WTC11 (cell line): ENCODE data around the gene HDLBP. TPM values are rescaled to one million over a fixed set of nuclear protein-coding genes. Genes with fewer than 3 reads are reported as not detected.
A peak's percentile ranks its signal among the peaks of the same experiment; 100 is the strongest.

Experiments
- ATAC-seq: fragments of 200-7000 bp; cut with Tn5 transposase; 2 replicates; pipeline ENCODE4 v1.10.0; 2021; ENCODE audit warnings: mild to moderate bottlenecking, moderate library complexity
- CTCF ChIA-PET: fragments of 300-600 bp; sonication (Branson Sonifier 250); formaldehyde crosslinking; loops from one replicate; lab custom pipeline; 2021; ENCODE audit warnings: antibody characterized with exemption; lab: Charles Lee
- POLR2A ChIA-PET: fragments of 350-600 bp; sonication (Branson Sonifier 250); formaldehyde crosslinking; loops from one replicate; lab custom pipeline; 2021; ENCODE audit warnings: antibody characterized with exemption; lab: Charles Lee
- DNase-seq: peaks from one replicate; pipeline ENCODE4 v3.0.0; 2021; ENCODE audit warnings: low spot score
- H3K27ac Mint-ChIP-seq: 2 replicates; pipeline ENCODE4 v1.8.0; 2021; ENCODE audit warnings: mixed read lengths
- H3K27me3 Mint-ChIP-seq: 2 replicates; pipeline ENCODE4 v1.8.0; 2021; ENCODE audit warnings: low read depth, mild to moderate bottlenecking, moderate library complexity, mixed read lengths
- H3K36me3 Mint-ChIP-seq: 2 replicates; pipeline ENCODE4 v1.8.0; 2021; ENCODE audit warnings: mixed read lengths
- H3K4me1 Mint-ChIP-seq: 2 replicates; pipeline ENCODE4 v1.8.0; 2022; ENCODE audit warnings: mixed read lengths
- H3K4me3 Mint-ChIP-seq: 2 replicates; pipeline ENCODE4 v1.8.0; 2021; ENCODE audit warnings: mild to moderate bottlenecking, moderate library complexity, mixed read lengths
- H3K9me3 Mint-ChIP-seq: 2 replicates; pipeline ENCODE4 v1.8.0; 2021; ENCODE audit warnings: mixed read lengths
- CREB1 ChIP-seq: sonication (generic); formaldehyde crosslinking; IDR thresholded peaks from 2 replicates; pipeline ENCODE4 v1.8.0; 2023; ENCODE audit warnings: mild to moderate bottlenecking, missing genetic modification reagents
- FOXJ3 ChIP-seq: sonication (generic); formaldehyde crosslinking; IDR thresholded peaks from 2 replicates; pipeline ENCODE4 v1.9.0; 2021; ENCODE audit warnings: missing genetic modification reagents, mild to moderate bottlenecking, borderline replicate concordance
- IRF2 ChIP-seq: sonication (generic); formaldehyde crosslinking; IDR thresholded peaks from 2 replicates; pipeline ENCODE4 v1.8.0; 2022; ENCODE audit warnings: low read depth, missing genetic modification reagents, borderline replicate concordance
- RELA ChIP-seq: sonication (generic); formaldehyde crosslinking; IDR thresholded peaks from 2 replicates; pipeline ENCODE4 v1.8.1; 2022; ENCODE audit warnings: missing genetic modification reagents, mild to moderate bottlenecking, borderline replicate concordance
- ZNF263 ChIP-seq: sonication (generic); formaldehyde crosslinking; IDR thresholded peaks from 2 replicates; pipeline ENCODE4 v1.8.1; 2022; ENCODE audit warnings: low read depth, mild to moderate bottlenecking, moderate library complexity, missing genetic modification reagents
- total RNA-seq: library from RNA; stranded (reverse); gene quantifications from 3 replicates; pipeline ENCODE4 v1.2.3, GENCODE V29; 2021
- TF ChIP-seq, protein P1 (sequence below): sonication (generic); formaldehyde crosslinking; IDR thresholded peaks from 2 replicates; pipeline ENCODE4 v1.8.1; 2023; ENCODE audit warnings: mild to moderate bottlenecking, missing genetic modification reagents
- TF ChIP-seq, protein P2 (sequence below): sonication (generic); formaldehyde crosslinking; IDR thresholded peaks from 2 replicates; pipeline ENCODE4 v1.8.1; 2022; ENCODE audit warnings: mild to moderate bottlenecking, moderate library complexity, missing genetic modification reagents
- TF ChIP-seq, protein P3 (sequence below): sonication (generic); formaldehyde crosslinking; IDR thresholded peaks from 2 replicates; pipeline ENCODE4 v1.8.0; 2023; ENCODE audit warnings: missing genetic modification reagents
- TF ChIP-seq, protein P4 (sequence below): sonication (generic); formaldehyde crosslinking; IDR thresholded peaks from 2 replicates; pipeline ENCODE4 v1.8.0; 2022; ENCODE audit warnings: mild to moderate bottlenecking, missing genetic modification reagents
- TF ChIP-seq, protein P5 (sequence below): sonication (generic); formaldehyde crosslinking; IDR thresholded peaks from 2 replicates; pipeline ENCODE4 v1.8.0; 2022; ENCODE audit warnings: mild to moderate bottlenecking, missing genetic modification reagents
- TF ChIP-seq, protein P6 (sequence below): fragments of 200-600 bp; IDR thresholded peaks from 2 replicates; pipeline ENCODE4 v1.8.0; 2022; ENCODE audit warnings: antibody characterized with exemption
- TF ChIP-seq, protein P7 (sequence below): sonication (generic); formaldehyde crosslinking; IDR thresholded peaks from 2 replicates; pipeline ENCODE4 v1.8.0; 2022; ENCODE audit warnings: mild to moderate bottlenecking, missing genetic modification reagents
- TF ChIP-seq, protein P8 (sequence below): sonication (generic); formaldehyde crosslinking; IDR thresholded peaks from 2 replicates; pipeline ENCODE4 v1.8.1; 2022; ENCODE audit warnings: missing genetic modification reagents, borderline replicate concordance
- TF ChIP-seq, protein P9 (sequence below): sonication (generic); formaldehyde crosslinking; IDR thresholded peaks from 2 replicates; pipeline ENCODE4 v1.8.1; 2022; ENCODE audit warnings: low read depth, mild to moderate bottlenecking, moderate library complexity, missing genetic modification reagents, borderline replicate concordance
- TF ChIP-seq, protein P10 (sequence below): sonication (generic); formaldehyde crosslinking; IDR thresholded peaks from 2 replicates; pipeline ENCODE4 v1.8.1; 2022; ENCODE audit warnings: mild to moderate bottlenecking, missing genetic modification reagents, moderate library complexity, borderline replicate concordance
- TF ChIP-seq, protein P11 (sequence below): sonication (generic); formaldehyde crosslinking; IDR thresholded peaks from 2 replicates; pipeline ENCODE4 v1.8.1; 2023; ENCODE audit warnings: mild to moderate bottlenecking, missing genetic modification reagents, moderate library complexity

Gene HDLBP
- total RNA-seq, 1 experiment from 2014 or later = 368 TPM

DNA sequence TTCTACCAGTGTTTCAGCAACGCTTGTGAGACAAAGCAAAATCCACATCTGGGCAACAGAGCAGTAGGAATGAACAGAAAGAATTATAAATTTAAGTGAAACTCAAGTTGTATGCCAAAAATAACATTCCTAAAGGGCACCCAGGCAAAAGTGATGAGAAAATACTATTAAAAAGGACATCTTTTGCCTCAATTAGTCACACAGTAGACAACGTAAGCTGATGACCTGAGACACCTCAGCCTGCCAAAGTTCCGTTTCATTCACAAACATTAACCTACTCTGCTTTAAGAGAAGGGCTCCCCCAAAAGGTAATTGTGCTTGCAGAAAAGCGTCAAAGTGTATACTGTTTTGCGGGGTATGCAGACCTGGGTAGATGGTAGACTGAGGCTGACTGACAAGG, 7.2 kb downstream of the HDLBP start:
- H3K27me3 Mint-ChIP-seq = no peaks in the 10 kb centered on the region
- H3K27ac Mint-ChIP-seq = peak overlapping the region; percentile 28; the same call in 1 of the 2 replicates
- ATAC-seq = no peak
- no peaks in the 10 kb centered on the region for H3K36me3 Mint-ChIP-seq
- CTCF ChIA-PET = no interaction called here
- H3K9me3 Mint-ChIP-seq = no peaks in the 10 kb centered on the region
- POLR2A ChIA-PET = no interaction called here
- no peak for DNase-seq
- TF ChIP-seq, protein P1, sequence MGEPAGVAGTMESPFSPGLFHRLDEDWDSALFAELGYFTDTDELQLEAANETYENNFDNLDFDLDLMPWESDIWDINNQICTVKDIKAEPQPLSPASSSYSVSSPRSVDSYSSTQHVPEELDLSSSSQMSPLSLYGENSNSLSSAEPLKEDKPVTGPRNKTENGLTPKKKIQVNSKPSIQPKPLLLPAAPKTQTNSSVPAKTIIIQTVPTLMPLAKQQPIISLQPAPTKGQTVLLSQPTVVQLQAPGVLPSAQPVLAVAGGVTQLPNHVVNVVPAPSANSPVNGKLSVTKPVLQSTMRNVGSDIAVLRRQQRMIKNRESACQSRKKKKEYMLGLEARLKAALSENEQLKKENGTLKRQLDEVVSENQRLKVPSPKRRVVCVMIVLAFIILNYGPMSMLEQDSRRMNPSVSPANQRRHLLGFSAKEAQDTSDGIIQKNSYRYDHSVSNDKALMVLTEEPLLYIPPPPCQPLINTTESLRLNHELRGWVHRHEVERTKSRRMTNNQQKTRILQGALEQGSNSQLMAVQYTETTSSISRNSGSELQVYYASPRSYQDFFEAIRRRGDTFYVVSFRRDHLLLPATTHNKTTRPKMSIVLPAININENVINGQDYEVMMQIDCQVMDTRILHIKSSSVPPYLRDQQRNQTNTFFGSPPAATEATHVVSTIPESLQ (CRISPR knock-in tag) = no peak
- TF ChIP-seq, protein P2, sequence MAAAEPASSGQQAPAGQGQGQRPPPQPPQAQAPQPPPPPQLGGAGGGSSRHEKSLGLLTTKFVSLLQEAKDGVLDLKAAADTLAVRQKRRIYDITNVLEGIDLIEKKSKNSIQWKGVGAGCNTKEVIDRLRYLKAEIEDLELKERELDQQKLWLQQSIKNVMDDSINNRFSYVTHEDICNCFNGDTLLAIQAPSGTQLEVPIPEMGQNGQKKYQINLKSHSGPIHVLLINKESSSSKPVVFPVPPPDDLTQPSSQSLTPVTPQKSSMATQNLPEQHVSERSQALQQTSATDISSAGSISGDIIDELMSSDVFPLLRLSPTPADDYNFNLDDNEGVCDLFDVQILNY = no peak
- TF ChIP-seq ZNF263 (CRISPR knock-in tag) = no peak
- TF ChIP-seq, protein P3, sequence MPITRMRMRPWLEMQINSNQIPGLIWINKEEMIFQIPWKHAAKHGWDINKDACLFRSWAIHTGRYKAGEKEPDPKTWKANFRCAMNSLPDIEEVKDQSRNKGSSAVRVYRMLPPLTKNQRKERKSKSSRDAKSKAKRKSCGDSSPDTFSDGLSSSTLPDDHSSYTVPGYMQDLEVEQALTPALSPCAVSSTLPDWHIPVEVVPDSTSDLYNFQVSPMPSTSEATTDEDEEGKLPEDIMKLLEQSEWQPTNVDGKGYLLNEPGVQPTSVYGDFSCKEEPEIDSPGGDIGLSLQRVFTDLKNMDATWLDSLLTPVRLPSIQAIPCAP = no peak
- TF ChIP-seq RELA (CRISPR knock-in tag) = no peak
- TF ChIP-seq, protein P4, sequence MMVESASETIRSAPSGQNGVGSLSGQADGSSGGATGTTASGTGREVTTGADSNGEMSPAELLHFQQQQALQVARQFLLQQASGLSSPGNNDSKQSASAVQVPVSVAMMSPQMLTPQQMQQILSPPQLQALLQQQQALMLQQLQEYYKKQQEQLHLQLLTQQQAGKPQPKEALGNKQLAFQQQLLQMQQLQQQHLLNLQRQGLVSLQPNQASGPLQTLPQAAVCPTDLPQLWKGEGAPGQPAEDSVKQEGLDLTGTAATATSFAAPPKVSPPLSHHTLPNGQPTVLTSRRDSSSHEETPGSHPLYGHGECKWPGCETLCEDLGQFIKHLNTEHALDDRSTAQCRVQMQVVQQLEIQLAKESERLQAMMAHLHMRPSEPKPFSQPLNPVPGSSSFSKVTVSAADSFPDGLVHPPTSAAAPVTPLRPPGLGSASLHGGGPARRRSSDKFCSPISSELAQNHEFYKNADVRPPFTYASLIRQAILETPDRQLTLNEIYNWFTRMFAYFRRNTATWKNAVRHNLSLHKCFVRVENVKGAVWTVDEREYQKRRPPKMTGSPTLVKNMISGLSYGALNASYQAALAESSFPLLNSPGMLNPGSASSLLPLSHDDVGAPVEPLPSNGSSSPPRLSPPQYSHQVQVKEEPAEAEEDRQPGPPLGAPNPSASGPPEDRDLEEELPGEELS (CRISPR knock-in tag) = no peak
- TF ChIP-seq FOXJ3 (CRISPR knock-in tag) = no peak
- H3K4me3 Mint-ChIP-seq = no peak overlapping the region
- peaks cover 54% of the 10 kb centered on the region for H3K4me1 Mint-ChIP-seq

DNA sequence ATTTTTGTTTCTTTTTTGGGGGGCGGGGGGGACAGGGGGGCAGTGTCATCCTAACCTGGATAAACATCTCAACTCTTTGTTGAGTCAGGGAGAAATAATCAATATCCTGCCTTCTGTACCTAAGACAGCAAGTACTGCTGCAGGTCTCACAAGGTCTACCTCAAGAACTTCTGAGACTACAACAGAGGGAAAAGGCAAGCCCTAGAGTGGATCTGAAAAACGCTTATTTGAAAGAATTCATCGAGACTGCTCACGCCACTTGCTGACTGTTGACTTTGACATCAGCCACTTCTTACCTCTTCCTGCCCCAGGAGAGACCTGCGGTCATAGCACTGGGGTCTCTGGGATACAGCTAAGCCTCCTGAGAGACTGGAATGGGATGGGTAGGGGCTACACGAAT, 8.4 kb downstream of the HDLBP start:
- DNase-seq (no peak), ATAC-seq (no peak)
- Mint-ChIP-seq H3K4me3 (no peak overlapping the region), H3K9me3 (no peaks in the 10 kb centered on the region), H3K27ac (no peak overlapping the region), H3K36me3 (no peaks in the 10 kb centered on the region), H3K27me3 (no peaks in the 10 kb centered on the region), H3K4me1 (peaks cover 54% of the 10 kb centered on the region)
- ChIA-PET POLR2A (no interaction called here), CTCF (interaction anchor here (0.7 kb wide), 1 partner anchor 1074 kb away, joined by 3 read pairs; no protein-coding TSS in a partner anchor)
- TF ChIP-seq, protein P5, sequence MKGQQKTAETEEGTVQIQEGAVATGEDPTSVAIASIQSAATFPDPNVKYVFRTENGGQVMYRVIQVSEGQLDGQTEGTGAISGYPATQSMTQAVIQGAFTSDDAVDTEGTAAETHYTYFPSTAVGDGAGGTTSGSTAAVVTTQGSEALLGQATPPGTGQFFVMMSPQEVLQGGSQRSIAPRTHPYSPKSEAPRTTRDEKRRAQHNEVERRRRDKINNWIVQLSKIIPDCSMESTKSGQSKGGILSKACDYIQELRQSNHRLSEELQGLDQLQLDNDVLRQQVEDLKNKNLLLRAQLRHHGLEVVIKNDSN (CRISPR knock-in tag) = no peak
- TF ChIP-seq IRF2 (CRISPR knock-in tag) = no peak
- TF ChIP-seq, protein P6, sequence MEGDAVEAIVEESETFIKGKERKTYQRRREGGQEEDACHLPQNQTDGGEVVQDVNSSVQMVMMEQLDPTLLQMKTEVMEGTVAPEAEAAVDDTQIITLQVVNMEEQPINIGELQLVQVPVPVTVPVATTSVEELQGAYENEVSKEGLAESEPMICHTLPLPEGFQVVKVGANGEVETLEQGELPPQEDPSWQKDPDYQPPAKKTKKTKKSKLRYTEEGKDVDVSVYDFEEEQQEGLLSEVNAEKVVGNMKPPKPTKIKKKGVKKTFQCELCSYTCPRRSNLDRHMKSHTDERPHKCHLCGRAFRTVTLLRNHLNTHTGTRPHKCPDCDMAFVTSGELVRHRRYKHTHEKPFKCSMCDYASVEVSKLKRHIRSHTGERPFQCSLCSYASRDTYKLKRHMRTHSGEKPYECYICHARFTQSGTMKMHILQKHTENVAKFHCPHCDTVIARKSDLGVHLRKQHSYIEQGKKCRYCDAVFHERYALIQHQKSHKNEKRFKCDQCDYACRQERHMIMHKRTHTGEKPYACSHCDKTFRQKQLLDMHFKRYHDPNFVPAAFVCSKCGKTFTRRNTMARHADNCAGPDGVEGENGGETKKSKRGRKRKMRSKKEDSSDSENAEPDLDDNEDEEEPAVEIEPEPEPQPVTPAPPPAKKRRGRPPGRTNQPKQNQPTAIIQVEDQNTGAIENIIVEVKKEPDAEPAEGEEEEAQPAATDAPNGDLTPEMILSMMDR = no peak
- TF ChIP-seq, protein P1 (CRISPR knock-in tag) = no peak
- TF ChIP-seq, protein P7, sequence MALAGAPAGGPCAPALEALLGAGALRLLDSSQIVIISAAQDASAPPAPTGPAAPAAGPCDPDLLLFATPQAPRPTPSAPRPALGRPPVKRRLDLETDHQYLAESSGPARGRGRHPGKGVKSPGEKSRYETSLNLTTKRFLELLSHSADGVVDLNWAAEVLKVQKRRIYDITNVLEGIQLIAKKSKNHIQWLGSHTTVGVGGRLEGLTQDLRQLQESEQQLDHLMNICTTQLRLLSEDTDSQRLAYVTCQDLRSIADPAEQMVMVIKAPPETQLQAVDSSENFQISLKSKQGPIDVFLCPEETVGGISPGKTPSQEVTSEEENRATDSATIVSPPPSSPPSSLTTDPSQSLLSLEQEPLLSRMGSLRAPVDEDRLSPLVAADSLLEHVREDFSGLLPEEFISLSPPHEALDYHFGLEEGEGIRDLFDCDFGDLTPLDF (CRISPR knock-in tag) = no peak
- TF ChIP-seq, protein P8, sequence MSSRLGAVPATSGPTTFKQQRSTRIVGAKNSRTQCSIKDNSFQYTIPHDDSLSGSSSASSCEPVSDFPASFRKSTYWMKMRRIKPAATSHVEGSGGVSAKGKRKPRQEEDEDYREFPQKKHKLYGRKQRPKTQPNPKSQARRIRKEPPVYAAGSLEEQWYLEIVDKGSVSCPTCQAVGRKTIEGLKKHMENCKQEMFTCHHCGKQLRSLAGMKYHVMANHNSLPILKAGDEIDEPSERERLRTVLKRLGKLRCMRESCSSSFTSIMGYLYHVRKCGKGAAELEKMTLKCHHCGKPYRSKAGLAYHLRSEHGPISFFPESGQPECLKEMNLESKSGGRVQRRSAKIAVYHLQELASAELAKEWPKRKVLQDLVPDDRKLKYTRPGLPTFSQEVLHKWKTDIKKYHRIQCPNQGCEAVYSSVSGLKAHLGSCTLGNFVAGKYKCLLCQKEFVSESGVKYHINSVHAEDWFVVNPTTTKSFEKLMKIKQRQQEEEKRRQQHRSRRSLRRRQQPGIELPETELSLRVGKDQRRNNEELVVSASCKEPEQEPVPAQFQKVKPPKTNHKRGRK (CRISPR knock-in tag) = no peak
- TF ChIP-seq, protein P9, sequence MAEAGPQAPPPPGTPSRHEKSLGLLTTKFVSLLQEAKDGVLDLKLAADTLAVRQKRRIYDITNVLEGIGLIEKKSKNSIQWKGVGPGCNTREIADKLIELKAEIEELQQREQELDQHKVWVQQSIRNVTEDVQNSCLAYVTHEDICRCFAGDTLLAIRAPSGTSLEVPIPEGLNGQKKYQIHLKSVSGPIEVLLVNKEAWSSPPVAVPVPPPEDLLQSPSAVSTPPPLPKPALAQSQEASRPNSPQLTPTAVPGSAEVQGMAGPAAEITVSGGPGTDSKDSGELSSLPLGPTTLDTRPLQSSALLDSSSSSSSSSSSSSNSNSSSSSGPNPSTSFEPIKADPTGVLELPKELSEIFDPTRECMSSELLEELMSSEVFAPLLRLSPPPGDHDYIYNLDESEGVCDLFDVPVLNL (CRISPR knock-in tag) = no peak
- TF ChIP-seq, protein P10, sequence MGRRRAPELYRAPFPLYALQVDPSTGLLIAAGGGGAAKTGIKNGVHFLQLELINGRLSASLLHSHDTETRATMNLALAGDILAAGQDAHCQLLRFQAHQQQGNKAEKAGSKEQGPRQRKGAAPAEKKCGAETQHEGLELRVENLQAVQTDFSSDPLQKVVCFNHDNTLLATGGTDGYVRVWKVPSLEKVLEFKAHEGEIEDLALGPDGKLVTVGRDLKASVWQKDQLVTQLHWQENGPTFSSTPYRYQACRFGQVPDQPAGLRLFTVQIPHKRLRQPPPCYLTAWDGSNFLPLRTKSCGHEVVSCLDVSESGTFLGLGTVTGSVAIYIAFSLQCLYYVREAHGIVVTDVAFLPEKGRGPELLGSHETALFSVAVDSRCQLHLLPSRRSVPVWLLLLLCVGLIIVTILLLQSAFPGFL = no peak
- TF ChIP-seq, protein P11, sequence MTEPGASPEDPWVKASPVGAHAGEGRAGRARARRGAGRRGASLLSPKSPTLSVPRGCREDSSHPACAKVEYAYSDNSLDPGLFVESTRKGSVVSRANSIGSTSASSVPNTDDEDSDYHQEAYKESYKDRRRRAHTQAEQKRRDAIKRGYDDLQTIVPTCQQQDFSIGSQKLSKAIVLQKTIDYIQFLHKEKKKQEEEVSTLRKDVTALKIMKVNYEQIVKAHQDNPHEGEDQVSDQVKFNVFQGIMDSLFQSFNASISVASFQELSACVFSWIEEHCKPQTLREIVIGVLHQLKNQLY = no peak
- no peak for TF ChIP-seq CREB1 (CRISPR knock-in tag)
